Testis (tissue), 3 donors: ENCODE measurements around the gene TRPC1. TPM values are rescaled to one million over a fixed set of nuclear protein-coding genes. Genes with fewer than 3 reads are reported as not detected.

Experiments
- DNase-seq: peaks from one replicate; pipeline ENCODE4 v3.0.0-alpha.2; 2019
- H3K27ac ChIP-seq, 2 donors: fragments of 200-600 bp; sonication (generic); one replicate each; pipeline ENCODE4 v1.5.1; 2019
- H3K27me3 ChIP-seq: fragments of 200-600 bp; sonication (generic); one replicate; pipeline ENCODE4 v1.5.1; 2019
- H3K36me3 ChIP-seq: fragments of 200-600 bp; sonication (generic); one replicate; pipeline ENCODE4 v1.5.1; 2017; ENCODE audit warnings: low read depth; ENCODE audit errors: missing control alignments
- H3K4me1 ChIP-seq: fragments of 200-600 bp; sonication (generic); one replicate; pipeline ENCODE4 v1.5.1; 2019
- H3K4me3 ChIP-seq, 2 donors: fragments of 200-600 bp; sonication (generic); one replicate each; pipeline ENCODE4 v1.5.1; 2017 to 2019
- H3K9me3 ChIP-seq: fragments of 200-600 bp; sonication (generic); one replicate; pipeline ENCODE4 v1.5.1; 2017
- POLR2A ChIP-seq: fragments of 450-650 bp; IDR thresholded peaks from one replicate; pipeline ENCODE4 v1.6.1; 2017; ENCODE audit warnings: antibody characterized with exemption, mild to moderate bottlenecking, moderate library complexity
- WGBS, 2 donors: methylation state at CpG; one replicate each; pipeline ENCODE4 v1.1.5; 2018; 5-methylcytosine and 5-hydroxymethylcytosine counted together
- intact Hi-C: fragments of 100-400 bp; cut with DNase I; formaldehyde crosslinking; loops from one replicate; pipeline ENCODE4 v1.15.1; 2023; ENCODE audit warnings: low total_unique reads
- polyA plus RNA-seq: library from polyadenylated mRNA; stranded (reverse); fragments of 350-450 nt; fragmentation: Illumina TruSeq; extraction: RNeasy Lipid Tissue Mini Kit (QIAGEN cat#74804); gene quantifications from one replicate; pipeline ENCODE4 v1.2.3, GENCODE V29; 2014; ENCODE audit warnings: low read depth, low replicate concordance; ENCODE audit not compliant: insufficient read depth
- small RNA-seq, 2 donors: library from RNA; depleted of rRNA; stranded (forward); fragments of <200 nt; gene quantifications; one replicate each; pipeline ENCODE3, GENCODE V24; 2016
- total RNA-seq, 2 donors: library from RNA; depleted of rRNA; stranded (reverse); fragments of >200 nt; gene quantifications; one replicate each; pipeline ENCODE4 v1.2.3, GENCODE V29; 2016
- TF ChIP-seq, protein P1 (sequence below), 3 experiments: fragments of 450-650 bp in 2 of 3; fragments of 200-600 bp in 1 of 3; sonication (generic) in 1 of 3; IDR thresholded peaks; one replicate each; pipeline ENCODE4 v1.5.1; 2016 to 2019; ENCODE audit warnings: antibody characterized with exemption in 3 of 3, mild to moderate bottlenecking in 2 of 3, moderate library complexity in 1 of 3

TRPC1 gene
- total and polyA plus RNA-seq, 3 donors from 2014 or later, result 9.2 to 24.8 (median 23.1) TPM

DNA sequence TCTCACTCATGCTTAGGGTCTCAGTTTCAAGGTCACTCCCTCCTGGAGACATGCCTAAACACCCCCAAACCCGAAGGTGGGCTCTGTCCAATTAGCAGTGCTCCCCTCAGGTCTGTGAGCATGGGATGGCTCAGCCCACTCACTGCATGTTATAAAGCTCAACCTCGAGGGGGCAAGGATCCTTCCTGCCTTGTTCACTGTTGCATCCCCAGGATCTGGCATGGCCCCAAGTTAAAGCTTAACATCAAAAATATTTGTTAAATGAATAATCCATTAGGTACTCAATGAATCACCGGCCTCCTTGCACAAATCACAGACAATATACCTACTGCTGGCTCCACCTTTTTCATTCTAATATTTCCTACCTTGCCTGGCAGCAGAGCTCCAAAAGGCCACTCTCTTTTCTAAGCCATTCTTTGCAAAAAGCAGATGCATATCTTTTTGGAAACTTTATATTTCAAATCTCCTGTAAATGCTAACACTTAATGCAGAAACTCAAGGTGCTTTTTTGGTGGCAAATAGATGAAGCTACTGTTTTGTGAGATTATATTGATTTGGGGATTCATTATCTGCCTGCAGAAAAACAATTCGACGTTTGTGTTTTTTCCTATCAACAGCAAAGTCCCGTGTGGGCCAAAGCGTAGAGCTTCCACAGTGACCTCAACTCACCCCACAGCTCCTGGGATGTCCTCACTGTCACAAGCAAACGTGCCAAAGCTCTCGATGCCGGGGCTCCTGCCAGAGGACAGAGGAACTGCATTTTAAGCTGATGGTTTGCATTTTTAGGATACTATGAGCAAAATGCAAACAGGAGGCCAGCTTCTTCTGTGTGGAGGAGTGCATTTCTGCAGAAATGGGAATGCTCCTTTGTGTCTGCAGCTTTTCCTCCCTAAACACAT is 129.7 kb downstream of the TRPC1 start:
- intact Hi-C loops, result no loop called here
- no peaks in the 10 kb centered on the region for H3K9me3 ChIP-seq
- WGBS, 2 donors, result 40 to 51% methylated on average over 10 of the region's 10 CpGs
- no peaks in the 10 kb centered on the region for H3K36me3 ChIP-seq
- H3K27me3 ChIP-seq, result no peaks in the 10 kb centered on the region
- no peak overlapping the region for H3K4me3 ChIP-seq
- peaks cover 7% of the 10 kb centered on the region for H3K4me1 ChIP-seq
- no peak overlapping the region for H3K27ac ChIP-seq
- peak; percentile 33 for DNase-seq
- TF ChIP-seq, protein P1, sequence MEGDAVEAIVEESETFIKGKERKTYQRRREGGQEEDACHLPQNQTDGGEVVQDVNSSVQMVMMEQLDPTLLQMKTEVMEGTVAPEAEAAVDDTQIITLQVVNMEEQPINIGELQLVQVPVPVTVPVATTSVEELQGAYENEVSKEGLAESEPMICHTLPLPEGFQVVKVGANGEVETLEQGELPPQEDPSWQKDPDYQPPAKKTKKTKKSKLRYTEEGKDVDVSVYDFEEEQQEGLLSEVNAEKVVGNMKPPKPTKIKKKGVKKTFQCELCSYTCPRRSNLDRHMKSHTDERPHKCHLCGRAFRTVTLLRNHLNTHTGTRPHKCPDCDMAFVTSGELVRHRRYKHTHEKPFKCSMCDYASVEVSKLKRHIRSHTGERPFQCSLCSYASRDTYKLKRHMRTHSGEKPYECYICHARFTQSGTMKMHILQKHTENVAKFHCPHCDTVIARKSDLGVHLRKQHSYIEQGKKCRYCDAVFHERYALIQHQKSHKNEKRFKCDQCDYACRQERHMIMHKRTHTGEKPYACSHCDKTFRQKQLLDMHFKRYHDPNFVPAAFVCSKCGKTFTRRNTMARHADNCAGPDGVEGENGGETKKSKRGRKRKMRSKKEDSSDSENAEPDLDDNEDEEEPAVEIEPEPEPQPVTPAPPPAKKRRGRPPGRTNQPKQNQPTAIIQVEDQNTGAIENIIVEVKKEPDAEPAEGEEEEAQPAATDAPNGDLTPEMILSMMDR (IDR thresholded peaks at IDR 0.05), result no peak
- no peak for TF ChIP-seq POLR2A

DNA sequence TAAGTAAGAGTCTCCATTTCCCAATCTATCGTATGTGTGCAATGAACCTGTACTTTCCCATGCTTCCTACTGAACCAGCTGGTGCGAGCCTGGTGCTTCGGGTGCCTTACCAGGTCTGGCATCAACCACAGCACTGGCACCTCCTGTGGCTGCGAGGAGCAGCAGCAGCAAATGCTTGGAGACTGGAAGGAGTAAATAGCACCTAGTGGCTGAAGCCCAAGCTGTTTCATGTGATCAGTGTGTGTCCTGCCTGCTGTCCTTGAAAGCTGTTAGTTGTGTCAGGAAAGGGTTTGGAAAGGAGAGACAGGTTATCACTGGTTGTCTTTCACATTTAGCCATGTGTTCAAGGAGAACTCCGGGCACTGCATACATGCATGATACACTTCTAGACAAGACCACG is 133.2 kb downstream of the TRPC1 start:
- intact Hi-C loops, result no loop called here
- Histone ChIP-seq H3K27me3 (no peaks in the 10 kb centered on the region), H3K36me3 (no peaks in the 10 kb centered on the region), H3K27ac (no peak overlapping the region), H3K9me3 (no peaks in the 10 kb centered on the region), H3K4me3 (no peak overlapping the region), H3K4me1 (peaks cover 7% of the 10 kb centered on the region)
- peak; percentile 70 for DNase-seq
- no peak for TF ChIP-seq POLR2A
- TF ChIP-seq, protein P1 (IDR thresholded peaks at IDR 0.05), result peak in 1 of 3 experiments; percentile 15
- 53 to 69% methylated on average over 6 of the region's 6 CpGs for WGBS, 2 donors

Small RNA genes lying within 50 kb of the gene (small RNA-seq; reads per million reads assigned to genes)
- gene RNU7-47P, result 0 reads per million in 2 donors

Other genes starting within 250 kb of the TRPC1 start
- 10 to 100 TPM; 34.9 to 42.8 TPM for gene ATR, start 145.3 kb upstream of the TRPC1 start, total RNA-seq
- gene ATR, start 145.3 kb upstream of the TRPC1 start, polyA plus RNA-seq, result 21.8 TPM
- gene PLS1, start 127.6 kb upstream of the TRPC1 start, total RNA-seq, result 10 to 100 TPM in 1 of 2 donors, 1 to 10 TPM in 1; 5.1 to 10.6 TPM
- gene PLS1, start 127.6 kb upstream of the TRPC1 start, polyA plus RNA-seq, result 10.8 TPM
- 10 to 100 TPM; 10.7 to 14.4 TPM for gene PCOLCE2, start 165.0 kb downstream of the TRPC1 start, total RNA-seq
- gene PCOLCE2, start 165.0 kb downstream of the TRPC1 start, polyA plus RNA-seq, result 15.4 TPM
- gene PAQR9, start 239.6 kb downstream of the TRPC1 start, total RNA-seq, result 10 to 100 TPM; 16.8 to 35.3 TPM
- 20.7 TPM for gene PAQR9, start 239.6 kb downstream of the TRPC1 start, polyA plus RNA-seq